ENCODE data around the gene ABLIM1. TPM values are rescaled to one million over a fixed set of nuclear protein-coding genes. Genes with fewer than 3 reads are reported as not detected.

The ABLIM1 gene
- polyA plus RNA-seq, 4 donors: 96.4 to 113 (median 106) TPM

DNA sequence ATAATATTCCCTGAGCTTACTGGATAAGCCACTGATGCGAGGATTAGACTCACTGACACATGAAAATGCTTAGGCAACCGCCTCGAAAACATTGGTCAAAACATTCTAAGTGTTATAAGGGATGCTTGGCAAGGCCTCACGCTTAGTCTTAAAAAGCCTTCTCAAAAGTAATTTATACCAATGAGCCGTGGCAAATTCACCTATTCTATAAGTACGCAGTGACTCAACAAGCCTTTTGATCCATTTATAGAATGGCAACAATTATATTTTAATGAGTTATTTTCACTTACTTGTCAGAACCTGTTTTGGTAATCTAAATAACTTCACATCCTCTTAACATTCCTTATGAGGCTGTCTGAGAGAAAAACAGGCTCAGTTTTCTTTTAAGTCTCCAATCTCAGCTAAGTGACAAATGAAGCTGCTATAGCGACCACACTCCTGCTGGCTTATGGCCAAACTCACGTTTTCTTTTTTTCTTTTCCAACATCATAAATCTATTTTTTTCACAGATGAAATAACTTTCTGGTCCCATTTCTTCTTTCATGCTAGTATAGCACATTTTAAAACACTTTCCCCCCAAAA, 132.6 kb downstream of the ABLIM1 start:
- DNase-seq (ENCODE audit: low read depth in 4 of 4, low spot score in 3 of 4): no peak

- no peak for DNase-seq (ENCODE audit: low read depth in 4 of 4, low spot score in 3 of 4)
Measured at GRCh38 chr10:114523876-114524275, 134.2 kb downstream of the ABLIM1 start.

DNA sequence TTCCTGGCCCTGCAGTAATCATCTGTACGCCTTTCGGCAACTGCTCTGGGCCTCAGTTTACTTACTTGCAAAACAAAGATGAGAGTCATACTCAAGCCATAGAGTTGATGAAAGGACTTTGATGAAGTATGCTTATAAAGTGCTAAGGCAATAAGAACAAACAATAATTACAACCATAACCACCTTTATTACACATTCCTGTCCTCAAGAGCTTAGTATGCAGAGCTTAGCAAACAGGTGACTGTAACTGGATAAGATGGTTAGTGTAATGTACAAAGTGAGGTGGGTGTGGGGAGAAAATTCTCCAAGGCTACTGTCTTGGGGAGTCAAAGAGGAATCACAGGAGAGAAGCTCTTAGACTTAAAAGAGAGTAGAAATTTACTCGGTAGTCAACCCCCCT, 136.8 kb downstream of the ABLIM1 start:
- no peak for DNase-seq (ENCODE audit: low read depth in 4 of 4, low spot score in 3 of 4)

- no peak for DNase-seq (ENCODE audit: low read depth in 4 of 4, low spot score in 3 of 4)
Measured at GRCh38 chr10:114520453-114520852, 137.6 kb downstream of the ABLIM1 start.

- DNase-seq (ENCODE audit: low read depth in 4 of 4, low spot score in 3 of 4): no peak
Measured at GRCh38 chr10:114519756-114520293, 138.2 kb downstream of the ABLIM1 start.

GRCh38 chr10:114519306-114519669, 138.8 kb downstream of the ABLIM1 start:
- DNase-seq (ENCODE audit: low read depth in 4 of 4, low spot score in 3 of 4): no peak

DNA sequence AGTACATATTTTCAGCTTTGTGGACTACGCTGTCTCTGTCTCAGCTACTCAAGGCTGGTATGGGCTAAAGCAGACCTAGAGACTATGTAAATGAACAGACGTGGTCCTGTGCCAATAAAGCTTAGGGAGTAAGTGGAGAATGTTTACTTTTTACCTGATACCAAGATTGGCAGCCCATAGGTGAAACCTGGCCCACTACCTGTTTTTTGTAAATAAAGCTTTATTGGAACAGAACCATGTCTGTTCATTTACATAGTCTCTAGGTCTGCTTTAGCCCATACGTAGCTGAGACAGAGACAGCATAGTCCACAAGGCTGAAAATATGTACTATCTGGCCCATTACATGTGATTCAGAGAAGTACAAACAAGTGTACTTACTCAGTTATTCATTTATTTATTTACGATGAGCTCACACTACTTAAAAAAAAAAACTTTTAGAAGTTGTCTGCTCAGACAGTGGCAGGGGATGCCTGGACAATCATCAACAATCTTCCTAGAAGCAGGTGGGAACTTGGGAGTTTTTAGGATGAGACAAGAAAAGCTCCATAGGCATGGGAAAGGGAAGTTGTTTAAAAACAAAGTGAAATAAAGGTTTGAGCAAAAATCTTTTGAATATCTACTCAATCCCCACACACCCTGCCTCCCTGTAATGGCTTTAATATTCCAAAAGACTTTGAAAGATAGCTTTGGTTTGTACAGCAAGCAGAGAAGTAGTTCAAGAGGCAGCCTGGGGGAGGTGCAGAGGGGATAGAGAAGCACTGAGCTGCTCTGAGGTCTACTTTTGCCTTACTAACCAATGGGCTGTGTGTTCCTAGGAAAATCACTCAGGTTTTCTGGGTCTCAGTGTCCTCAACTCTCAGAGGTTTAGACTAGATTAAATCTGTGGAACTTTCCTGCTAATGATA, 139.4 kb downstream of the ABLIM1 start:
- DNase-seq (ENCODE audit: low read depth in 4 of 4, low spot score in 3 of 4): no peak

- no peak for DNase-seq (ENCODE audit: low read depth in 4 of 4, low spot score in 3 of 4)
Measured at GRCh38 chr10:114517368-114518250, 140.5 kb downstream of the ABLIM1 start.

- no peak for DNase-seq (ENCODE audit: low read depth in 4 of 4, low spot score in 3 of 4)
Measured at GRCh38 chr10:114516356-114516755, 141.7 kb downstream of the ABLIM1 start.

DNA sequence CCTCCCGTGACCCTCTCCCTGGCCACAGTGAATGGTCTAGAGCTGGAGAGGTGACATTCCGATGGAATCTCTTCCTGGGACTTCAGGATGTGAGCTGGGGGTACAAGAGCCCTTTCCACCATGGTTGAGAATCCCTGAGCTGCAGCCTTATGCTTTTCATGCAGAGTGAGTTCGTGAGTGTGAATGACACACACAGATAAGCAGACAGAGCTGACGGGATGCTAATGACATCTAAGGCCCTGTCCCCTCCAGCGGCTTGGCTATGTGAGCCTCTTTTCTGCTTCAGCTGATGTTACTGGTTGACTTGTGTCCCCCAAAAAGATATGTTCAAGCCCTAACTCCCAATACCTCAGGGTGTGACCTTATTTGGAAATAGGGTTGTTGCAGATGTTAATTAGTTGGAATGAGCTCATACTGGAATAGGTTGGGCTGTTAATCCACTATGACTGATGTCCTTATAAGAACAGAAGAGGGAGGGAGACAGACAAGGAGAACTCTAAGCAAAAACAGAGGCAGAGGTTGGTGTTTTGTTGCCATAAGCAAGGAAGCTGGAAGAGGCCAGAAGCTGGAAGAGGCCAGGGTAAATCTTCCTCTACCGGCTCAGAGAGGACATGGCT, 142.7 kb downstream of the ABLIM1 start:
- no peak for DNase-seq (ENCODE audit: low read depth in 4 of 4, low spot score in 3 of 4)

DNA sequence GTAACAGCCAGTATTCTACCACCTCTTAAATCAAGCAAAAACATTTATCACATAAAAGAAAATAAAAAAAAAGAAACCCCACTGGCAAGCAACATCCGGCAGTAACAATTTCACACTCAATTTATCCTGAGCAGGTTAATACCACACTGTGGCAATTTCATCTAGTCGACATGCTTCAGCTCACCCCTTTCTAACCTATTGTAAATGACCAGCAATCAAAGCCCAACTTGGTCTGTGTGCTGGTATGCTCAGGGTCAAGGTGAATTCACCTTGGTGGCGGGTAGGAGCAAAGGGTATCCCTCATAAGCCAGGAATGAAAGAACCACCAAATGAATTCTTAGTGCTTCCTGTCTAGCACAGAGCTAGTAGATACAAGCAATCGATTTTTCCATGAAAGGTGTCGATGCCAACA, 144.7 kb downstream of the ABLIM1 start:
- no peak for DNase-seq (ENCODE audit: low read depth in 4 of 4, low spot score in 3 of 4)

GRCh38 chr10:114511881-114512280, 146.2 kb downstream of the ABLIM1 start:
- no peak for DNase-seq (ENCODE audit: low read depth in 4 of 4, low spot score in 3 of 4)

DNA sequence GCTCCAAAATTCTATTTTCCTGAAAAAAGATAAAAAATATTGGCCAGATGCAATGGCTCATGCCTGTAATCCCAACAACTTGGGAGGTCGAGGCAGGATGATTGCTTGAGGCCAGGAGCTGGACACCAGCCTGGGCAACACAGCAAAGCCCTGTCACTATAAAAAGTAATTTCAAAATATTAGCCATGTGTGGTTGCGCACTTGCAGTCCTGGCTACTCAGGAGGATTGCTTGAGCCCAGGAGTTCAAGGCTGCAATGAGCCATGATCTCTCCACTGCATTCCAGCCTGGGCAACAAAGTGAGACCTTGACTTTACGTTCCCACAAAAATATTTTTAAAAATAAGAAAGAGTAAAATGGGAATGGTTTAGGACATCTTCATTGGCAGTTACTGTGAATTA, 149.7 kb downstream of the ABLIM1 start:
- no peak for DNase-seq (ENCODE audit: low read depth in 4 of 4, low spot score in 3 of 4)

GRCh38 chr10:114507449-114507848, 150.6 kb downstream of the ABLIM1 start:
- DNase-seq (ENCODE audit: low read depth in 4 of 4, low spot score in 3 of 4): no peak

DNA sequence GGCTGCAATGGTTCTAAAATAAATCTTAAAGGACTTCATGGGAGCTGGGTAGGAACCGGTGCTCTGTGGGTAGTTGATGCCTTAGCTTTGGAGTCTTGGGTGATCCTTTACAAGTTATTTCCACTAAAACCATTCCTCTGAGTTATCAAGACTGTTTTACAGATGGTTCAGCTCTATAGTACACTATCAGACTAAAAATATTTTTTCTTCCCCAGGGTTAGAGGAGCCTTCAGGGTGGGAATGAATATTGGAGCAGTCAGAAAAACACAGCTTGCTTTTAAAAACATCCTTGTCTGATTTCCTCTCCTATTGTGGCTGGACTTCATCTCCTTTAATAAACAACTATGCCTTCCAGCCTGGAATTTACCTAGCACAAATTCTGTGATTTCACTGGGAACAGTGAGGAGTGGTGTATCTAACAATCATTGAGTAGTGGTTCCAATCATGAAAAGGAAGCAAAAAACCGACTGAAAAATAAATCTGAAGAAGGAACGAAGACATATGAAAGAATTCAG, 151.1 kb downstream of the ABLIM1 start:
- DNase-seq (ENCODE audit: low read depth in 4 of 4, low spot score in 3 of 4): no peak

- no peak for DNase-seq (ENCODE audit: low read depth in 4 of 4, low spot score in 3 of 4)
Measured at GRCh38 chr10:114504769-114505579, 153.1 kb downstream of the ABLIM1 start.

DNA sequence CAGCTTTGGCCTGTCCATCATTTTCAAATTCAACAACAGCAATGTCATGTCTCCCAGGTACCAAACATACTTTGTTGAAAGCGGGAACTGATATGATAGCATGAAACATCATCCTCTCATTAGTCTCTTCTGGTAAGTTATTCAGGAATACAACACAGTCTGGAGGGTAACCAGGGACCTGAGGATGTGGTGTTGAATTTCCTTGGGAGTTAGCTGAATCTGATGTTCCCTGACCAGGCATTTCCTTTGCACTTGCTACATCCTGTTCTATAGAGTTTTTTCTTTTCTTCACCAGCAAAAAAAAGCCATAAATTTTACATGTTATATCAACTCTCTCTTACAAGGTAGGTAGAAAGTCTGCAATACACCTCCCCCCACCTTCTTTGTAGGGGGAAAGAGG, 156.0 kb downstream of the ABLIM1 start:
- no peak for DNase-seq (ENCODE audit: low read depth in 4 of 4, low spot score in 3 of 4)

DNA sequence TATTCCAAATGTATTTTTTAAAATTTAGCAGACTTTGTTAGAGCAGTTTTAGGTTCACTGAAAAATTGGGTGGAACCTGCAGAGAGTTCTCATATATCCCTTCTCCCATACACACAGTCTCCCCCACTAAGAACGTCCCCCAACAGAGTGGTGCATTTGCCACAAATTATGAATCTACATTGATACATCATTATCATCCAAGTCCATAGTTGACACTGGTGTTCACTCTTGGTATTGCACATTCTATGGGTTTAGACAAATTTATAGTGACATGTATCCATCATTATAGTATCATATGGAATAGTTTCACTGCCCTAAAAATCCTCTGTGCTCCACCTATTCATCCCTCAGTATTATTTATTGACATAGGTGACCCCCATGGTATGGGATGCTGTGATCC, 156.4 kb downstream of the ABLIM1 start:
- no peak for DNase-seq (ENCODE audit: low read depth in 4 of 4, low spot score in 3 of 4)

- no peak for DNase-seq (ENCODE audit: low read depth in 4 of 4, low spot score in 3 of 4)
Measured at GRCh38 chr10:114500643-114501042, 157.4 kb downstream of the ABLIM1 start.
